Non-pigmented ciliary epithelial cell (primary cell): ENCODE results near the gene KIF26B.
"Not testable (repeated sequence)": the region's sequence is repeated elsewhere in the genome, so short reads cannot be mapped to it uniquely, and the experiment has no call there.

ENCODE experiments used
- DNase-seq: peaks from one replicate; pipeline ENCODE4 v3.0.0-alpha.2; 2010; ENCODE audit warnings: low read depth

Gene KIF26B

DNA sequence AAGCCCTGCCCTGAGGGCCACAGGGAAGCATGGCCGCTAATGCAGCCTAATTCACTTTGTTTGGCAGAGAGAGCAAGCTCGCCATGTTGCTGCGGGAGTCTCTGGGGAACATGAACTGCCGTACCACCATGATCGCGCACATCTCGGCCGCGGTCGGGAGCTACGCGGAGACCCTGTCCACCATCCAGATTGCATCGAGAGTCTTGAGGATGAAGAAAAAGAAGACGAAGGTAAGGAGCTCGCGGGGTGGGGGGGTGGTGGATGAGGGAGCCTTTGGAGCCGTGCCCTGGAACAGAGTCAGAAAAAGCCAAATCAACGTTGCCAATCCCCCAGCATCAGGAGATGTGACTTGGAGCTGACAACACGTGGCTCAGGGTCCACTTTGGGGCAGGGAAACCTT lies 529.4 kb downstream of the KIF26B start:
- DNase-seq, result no peak

DNA sequence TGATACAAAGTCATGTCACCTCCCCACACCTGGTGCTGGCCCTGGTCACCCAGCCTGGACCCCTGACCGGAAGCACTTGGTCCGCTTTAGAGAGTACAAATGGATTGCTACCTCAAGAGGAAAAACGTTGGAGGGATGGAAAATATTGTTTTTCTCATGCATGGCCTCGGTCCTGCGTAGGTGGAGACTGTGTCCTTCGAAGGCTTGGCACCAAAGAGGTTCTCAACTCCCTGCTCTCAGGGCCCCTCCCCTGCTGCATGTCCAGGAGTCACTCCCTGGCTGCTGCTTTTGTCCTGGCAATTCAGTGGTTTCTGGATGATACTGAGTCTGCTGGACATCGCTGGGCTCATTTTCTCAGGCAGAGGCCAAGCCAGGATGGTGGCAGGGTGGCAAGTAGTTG lies 529.8 kb downstream of the KIF26B start:
- no peak for DNase-seq

DNA sequence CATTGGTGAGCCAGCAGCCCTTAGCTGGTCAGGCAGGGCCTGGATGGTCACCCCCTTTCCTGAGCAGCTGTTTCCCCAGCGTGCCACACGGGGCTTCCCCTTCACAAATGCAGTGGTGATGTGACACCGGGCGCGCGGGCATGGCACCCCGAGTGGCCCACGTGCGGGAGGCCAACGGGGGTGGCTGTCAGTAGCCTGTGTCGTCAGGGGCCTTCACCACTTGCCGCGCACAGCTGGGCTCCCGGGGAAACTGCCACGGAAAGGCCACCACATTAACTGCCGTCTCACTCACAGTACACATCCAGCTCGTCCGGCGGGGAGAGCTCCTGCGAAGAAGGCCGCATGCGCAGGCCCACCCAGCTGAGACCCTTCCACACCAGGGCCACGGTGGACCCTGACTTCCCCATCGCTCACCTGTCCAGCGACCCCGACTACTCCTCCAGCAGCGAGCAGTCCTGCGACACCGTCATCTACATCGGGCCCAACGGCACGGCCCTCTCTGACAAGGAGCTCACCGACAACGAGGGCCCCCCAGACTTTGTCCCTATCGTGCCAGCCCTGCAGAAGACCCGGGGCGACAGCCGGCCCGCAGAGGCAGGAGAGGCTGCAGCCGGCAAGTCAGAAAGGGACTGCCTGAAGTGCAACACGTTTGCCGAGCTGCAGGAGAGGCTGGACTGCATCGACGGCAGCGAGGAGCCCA lies 530.5 kb downstream of the KIF26B start:
- DNase-seq, result no peak

DNA sequence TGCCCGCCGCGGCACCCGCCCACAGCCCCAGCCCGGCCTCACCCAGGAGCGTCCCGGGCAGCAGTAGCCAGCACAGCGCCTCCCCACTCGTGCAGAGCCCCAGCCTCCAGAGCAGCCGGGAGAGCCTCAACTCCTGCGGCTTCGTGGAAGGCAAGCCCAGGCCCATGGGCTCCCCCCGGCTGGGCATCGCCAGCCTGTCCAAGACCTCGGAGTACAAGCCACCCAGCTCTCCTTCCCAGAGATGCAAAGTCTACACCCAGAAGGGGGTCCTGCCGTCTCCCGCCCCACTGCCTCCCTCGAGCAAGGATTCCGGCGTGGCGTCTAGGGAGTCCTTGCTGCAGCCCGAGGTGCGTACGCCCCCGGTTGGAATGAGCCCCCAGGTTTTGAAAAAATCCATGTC lies 531.2 kb downstream of the KIF26B start:
- no peak for DNase-seq

DNA sequence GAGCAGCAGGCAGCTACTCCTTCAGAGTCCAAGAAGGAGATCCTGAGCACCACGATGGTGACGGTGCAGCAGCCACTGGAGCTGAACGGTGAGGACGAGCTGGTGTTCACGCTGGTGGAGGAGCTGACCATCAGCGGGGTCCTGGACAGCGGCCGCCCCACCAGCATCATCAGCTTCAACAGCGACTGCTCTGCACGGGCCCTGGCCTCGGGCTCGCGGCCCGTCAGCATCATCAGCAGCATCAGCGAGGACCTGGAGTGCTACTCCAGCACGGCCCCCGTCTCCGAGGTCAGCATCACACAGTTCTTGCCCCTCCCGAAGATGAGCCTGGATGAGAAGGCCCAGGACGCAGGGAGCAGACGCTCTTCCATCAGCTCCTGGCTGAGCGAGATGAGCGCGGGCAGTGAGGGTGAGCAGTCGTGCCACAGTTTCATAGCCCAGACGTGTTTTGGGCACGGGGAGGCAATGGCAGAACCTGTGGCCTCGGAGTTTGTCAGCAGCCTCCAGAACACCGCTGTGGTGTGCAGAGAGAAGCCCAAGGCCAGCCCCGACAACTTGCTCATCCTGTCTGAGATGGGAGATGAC lies 531.8 kb downstream of the KIF26B start:
- no peak for DNase-seq

DNA sequence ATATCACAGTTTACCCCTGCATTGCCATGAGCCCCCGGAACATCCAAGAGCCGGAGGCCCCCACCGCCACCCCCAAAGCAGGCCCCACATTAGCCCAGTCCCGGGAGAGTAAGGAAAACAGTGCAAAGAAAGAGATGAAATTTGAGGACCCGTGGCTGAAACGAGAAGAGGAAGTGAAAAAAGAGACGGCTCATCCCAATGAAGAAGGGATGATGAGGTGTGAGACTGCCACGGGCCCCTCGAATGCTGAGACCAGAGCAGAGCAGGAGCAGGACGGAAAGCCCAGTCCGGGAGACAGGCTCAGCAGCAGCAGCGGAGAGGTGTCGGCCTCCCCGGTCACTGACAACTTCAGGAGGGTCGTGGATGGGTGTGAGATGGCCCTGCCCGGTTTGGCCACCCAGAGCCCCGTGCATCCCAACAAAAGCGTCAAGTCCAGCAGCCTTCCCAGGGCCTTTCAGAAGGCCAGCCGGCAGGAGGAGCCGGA lies 532.4 kb downstream of the KIF26B start:
- no peak for DNase-seq

DNA sequence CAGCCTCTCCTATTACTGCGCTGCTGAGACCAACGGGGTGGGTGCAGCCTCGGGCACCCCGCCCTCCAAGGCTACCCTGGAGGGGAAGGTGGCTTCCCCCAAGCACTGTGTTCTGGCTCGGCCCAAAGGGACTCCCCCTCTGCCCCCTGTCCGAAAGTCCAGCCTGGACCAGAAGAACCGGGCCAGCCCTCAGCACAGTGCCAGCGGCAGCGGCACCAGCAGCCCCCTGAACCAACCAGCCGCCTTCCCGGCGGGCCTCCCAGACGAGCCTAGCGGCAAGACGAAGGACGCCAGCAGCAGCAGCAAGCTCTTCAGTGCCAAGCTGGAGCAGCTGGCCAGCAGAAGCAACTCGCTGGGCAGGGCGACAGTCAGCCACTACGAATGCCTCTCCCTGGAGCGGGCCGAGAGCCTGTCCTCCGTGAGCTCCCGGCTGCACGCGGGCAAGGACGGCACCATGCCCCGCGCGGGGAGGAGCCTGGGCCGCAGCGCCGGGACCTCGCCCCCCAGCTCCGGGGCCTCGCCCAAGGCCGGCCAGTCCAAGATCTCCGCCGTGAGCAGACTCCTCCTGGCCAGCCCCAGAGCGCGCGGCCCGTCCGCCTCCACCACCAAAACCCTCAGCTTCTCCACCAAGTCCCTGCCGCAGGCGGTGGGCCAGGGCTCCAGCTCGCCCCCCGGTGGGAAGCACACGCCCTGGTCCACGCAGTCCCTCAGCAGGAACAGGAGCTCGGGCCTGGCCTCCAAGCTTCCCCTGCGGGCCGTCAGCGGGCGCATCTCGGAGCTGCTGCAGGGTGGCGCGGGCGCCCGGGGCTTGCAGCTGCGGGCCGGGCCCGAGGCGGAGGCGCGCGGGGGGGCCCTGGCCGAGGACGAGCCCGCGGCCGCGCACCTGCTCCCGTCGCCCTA lies 533.1 kb downstream of the KIF26B start:
- DNase-seq, result no peak

DNA sequence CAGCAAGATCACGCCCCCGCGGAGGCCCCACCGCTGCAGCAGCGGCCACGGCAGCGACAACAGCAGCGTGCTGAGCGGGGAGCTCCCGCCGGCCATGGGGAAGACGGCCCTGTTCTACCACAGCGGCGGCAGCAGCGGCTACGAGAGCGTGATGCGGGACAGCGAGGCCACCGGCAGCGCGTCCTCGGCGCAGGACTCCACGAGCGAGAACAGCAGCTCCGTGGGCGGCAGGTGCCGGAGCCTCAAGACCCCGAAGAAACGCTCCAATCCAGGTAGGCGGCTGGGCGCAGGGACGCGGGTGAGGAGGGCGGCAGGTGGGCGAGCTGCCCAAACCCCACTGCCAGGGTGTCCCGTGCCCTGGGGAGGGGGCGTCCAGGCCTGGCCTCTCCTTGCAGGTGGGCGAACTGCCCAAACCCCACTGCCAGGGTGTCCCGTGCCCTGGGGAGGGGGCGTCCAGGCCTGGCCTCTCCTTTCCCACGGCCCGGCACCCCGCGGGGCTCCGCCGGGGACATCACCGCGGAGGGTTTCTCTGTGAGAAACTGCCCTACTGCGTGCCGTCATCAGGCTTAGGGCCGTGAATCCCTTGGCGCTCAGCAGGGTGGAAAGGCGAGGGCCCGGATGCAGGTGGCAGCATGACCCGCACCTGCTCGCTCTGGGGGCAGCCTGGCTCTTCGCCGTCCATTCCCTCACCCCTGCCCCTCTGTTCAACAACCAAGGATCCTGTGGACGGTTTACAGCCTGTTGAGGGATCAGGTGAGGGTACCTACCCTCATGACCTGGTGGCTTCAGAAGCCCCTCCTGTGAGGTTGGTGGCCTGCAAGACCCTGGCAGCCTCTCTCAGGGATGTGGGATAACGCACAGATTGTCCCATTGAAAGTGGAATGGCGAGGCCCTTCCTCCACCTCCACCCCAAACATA lies 534.0 kb downstream of the KIF26B start:
- DNase-seq, result no peak

DNA sequence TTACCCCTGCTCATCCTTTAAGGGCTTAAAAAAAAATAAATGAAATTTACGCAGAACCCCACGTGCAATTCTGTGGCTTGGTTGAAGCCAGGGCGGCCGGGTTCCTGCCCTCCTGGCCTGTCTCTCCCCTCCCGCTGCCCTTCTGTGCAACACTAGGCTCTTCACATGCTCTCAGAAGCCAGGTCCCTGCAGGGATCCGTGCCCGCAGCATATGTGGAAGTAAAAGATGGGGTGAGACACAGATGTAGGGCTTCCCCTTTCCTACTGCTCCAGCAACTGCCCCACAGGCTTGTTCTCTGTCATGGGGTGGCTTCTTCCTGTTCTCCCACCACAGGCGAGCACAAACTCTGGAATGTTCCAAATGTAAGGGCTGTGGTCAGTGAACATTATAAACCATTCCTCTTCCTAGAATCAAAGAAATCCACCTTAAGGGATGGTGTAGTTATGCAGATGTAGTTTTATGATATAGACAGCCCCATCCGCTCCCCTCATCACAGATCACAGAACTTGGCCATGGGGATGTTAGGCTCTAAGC lies 535.4 kb downstream of the KIF26B start:
- no peak for DNase-seq

DNA sequence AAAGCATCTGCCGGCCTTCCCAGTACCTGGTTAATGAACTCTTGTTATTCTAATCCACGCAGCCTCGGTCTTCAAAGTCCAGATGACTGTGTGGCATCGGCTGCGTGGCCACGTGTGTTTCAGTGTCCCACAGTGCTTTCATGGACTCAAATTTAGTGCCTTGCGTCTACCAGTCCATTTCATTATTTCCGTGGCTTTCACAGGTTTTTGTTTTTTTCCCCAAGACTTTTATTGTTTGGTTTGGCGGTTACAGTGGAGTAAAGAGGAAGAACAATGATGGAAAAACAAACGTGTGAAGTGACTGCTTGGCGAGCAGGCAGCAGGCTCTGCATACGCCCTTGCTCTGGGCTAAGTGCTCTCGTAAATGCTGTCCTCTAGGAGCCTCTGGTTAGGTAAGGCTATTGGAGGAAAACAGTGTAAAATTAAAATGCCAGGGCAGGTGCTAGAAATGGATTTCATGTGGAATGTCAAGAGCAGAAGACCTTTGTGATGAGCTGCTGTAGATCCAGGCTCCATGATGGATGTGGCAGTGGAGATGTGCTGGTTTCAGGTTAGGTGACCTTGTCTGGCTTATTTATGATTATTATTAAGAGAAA lies 536.3 kb downstream of the KIF26B start:
- no peak for DNase-seq

DNA sequence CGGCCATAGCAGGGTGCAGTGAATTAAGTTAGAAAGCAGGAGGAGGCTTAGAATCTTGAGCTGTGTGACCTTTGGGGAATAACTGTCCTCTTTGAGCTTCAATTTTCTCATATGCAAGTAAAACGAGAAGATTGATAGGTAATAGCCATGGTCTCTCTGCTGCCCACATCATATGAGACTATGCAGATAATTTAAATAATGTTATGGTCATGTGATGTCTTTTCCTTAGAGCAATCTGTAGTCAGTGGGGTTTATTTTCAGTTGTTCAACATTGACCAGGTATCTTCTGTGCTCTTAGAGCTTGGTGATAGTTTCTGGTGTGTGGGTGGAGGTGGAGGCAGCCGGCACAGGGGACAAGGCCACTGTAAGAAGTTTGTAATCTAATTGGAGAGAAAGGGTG lies 537.1 kb downstream of the KIF26B start:
- no peak for DNase-seq

DNA sequence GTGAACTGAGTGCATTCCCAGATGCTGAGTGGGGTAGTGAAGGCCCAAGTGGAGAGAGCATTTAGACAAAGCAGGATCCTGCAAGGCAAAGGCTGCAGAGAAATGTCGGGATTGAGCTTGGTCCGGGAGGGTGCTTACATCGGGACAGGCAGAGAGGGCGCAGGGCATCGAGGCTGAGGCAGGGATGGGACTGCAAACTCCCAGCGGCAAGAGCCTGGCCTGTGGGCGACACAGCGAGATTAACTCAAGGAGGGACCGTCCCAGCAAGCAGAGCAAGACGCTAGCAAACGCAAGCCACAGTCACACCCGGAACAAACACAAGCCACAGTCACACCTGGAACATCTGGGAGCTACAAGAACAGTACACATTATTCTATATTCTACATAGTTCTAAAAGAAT lies 537.5 kb downstream of the KIF26B start:
- no peak for DNase-seq

DNA sequence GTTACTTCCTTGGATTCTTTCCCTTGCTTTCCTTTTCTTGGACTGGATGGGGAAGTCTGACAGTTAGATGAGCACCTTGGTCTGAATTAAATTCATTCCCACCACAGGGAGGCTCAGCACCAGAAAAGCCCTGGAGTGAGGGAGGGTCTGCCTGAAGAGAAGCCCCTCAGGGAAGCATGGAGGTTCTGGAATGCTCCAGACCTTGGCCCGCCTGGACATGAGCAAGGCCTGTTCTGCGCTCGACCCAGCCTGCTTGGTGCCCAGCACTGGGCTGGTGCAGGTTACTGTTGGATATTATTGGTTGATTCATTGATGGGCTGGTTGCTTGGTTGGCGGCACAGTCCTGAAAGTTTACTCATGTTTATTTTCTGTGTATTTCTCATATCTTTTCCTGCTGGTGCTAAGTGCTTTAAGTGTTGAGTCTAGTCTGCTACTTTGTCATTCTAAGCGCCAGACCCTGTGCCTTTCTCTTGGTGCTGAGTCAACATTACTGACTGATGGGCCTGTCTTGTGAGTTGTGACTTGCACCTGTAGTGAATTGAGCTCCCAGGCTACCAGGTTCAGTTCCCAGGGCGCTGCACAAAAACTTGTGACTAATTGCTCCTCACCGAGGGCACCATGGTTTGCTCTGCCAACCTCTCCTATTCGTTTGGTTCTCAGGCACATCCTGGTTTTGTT lies 538.5 kb downstream of the KIF26B start:
- DNase-seq, result no peak

DNA sequence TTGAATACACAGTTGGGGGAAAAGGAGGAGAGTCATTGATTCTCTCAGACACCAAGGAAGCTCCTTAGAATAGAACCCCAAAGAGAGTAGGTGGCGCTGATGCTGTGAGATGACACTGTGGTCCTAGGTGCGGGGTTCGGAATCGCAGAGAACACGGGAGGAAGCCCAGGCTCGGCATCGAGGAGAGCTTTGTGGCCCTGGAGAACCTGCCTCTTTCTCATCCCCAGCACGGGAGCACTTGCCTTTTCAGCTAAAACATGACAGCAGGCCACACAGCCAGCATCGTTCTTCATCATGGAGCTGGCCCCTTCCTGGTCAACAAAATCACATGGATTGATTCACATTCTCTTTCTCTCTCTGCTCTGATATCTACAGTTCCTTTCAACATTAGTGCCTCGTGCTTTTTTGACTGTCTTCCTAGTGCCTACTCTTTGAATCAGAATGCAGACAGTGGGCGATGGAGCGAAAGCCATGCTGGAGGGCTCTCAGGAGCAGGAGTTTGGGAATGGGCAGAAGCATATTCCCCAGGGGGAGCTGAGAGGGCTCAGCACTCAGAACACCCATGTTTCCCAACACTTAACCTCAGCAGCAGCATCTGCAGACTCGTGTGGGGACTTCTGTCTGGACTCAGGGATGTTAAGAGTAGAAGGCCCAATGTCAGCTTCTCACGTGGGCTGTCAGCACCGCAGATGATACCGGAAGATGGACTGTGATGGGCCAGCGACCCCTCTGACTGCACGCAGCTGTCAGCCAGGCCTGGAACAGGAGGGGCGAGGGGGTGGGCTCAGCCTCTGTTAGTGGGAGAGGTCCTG lies 539.4 kb downstream of the KIF26B start:
- no peak for DNase-seq

DNA sequence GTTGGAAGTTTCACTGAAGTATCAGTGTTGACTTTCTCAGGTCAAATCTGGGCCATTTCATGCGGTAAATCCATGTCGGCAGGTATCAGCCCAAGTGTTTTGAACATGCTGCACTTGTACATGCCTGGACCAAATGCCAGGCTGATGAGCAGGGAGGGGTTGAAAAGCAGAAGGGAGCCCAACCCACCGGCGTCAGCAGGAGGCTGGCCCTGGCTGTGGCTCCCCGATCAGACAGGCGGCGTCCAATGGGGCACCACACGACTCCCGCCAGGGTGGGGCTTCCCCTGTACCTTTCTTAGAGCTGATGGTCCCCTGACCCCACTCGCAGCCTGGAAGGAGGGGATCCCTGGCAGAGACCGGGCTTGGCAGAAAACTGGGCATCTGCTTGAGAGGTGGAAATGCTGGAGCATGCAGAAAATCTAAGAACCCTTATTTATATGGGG lies 540.0 kb downstream of the KIF26B start:
- DNase-seq, result no peak

DNA sequence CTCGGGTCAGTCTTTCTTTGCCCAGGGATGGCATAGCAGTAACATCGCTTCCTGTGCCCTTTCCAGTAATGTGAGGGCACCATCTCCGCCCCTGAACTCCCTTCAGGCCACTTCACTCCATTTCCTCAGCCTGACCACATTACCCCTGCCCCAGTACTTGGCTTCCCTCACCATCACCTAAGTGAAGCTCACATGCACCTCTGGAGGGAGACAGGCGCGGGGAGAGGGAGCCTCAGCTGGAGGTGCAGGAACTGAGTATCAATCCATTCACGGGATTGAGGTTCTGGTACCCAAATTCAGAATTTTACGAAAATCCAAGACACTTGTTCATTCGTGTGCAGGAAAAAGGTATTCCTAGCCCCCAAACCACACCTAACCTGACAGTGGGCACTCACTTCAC lies 540.4 kb downstream of the KIF26B start:
- DNase-seq, result no peak

DNA sequence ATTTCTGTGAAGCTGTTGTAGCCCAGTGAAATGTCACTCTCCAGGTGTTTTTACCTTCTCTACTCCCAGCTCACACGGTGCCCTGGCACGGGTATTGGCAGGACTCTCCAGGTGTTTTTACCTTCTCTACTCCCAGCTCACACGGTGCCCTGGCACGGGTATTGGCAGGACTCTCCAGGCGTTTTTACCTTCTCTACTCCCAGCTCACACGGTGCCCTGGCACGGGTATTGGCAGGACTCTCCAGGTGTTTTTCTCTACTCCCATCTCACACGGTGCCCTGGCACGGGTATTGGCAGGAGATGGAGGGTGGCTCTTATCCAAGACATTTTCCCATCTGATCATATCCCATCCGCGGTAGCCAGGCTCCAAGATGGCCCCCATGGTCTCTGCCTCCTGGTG lies 540.9 kb downstream of the KIF26B start:
- not testable (repeated sequence) for DNase-seq

DNA sequence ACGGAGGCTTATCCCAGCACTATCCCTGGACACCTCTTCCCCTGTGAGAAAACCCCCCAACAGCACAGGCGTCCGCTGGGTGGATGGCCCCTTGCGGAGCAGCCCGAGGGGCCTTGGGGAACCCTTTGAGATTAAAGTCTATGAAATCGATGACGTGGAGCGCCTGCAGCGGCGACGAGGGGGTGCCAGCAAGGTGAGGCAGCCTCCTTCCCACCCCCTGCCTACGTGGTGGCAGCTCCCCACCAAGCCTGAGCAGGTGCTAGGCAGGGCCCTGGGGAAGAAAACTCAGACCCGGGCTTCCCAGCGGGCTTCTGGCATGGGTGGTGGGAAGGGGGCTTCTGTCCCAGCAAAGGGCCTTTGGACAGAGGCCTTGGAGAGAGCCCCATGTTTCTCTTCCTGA lies 543.3 kb downstream of the KIF26B start:
- no peak for DNase-seq

DNA sequence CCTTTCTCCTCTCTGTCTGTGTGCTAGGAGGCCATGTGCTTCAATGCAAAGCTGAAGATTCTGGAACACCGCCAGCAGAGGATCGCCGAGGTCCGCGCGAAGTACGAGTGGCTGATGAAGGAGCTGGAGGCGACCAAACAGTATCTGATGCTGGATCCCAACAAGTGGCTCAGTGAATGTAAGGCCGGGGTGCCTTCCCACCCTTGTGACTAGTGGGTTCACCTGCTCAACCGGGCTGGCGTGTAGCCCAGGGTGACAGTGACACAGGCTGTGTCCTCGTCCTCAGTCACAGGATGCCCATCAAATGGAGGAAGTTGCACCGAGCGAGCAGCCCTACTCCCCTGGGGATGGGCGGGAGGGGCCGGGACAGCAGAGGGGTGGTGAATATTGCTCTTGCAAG lies 544.1 kb downstream of the KIF26B start:
- no peak for DNase-seq

DNA sequence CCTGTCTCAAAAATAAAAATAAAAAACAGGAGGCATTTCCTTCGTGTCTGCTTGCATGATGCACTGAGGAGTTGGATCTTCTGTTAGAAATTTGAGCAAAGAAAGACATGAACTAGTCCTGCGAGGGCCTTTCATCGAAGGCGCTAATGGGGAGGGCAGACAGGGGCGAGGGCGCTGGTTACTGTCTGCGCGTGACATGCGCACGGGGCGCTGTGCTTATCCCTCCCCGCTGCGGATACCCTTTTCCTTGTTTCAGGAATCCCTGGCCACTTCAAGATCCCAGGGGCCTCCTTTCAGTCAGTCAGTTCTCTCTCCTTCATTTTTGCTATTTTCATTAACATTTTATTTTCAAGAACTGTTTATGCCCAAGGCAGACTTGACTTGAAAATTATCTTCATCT lies 545.8 kb downstream of the KIF26B start:
- DNase-seq, result no peak
